GM23338 (cell line): ENCODE measurements around the gene STK39.

Source experiments
- EZH2 ChIP-seq: fragments of 200-600 bp; sonication (generic); IDR thresholded peaks from one replicate; pipeline ENCODE4 v1.8.0; 2017; ENCODE audit warnings: antibody characterized with exemption, mild to moderate bottlenecking, low read depth; ENCODE audit not compliant: unreplicated experiment
- EZH2phosphoT487 ChIP-seq: fragments of 200-600 bp; sonication (generic); IDR thresholded peaks from one replicate; pipeline ENCODE4 v1.8.1; 2018; ENCODE audit warnings: antibody characterized with exemption; ENCODE audit not compliant: unreplicated experiment
- POLR2AphosphoS5 ChIP-seq: IDR thresholded peaks from 2 replicates; pipeline ENCODE4 v1.6.1; 2016; ENCODE audit warnings: antibody characterized with exemption, low read depth
- TF ChIP-seq, protein P1 (sequence below), 2 experiments: fragments of 200-600 bp in 1 of 2; sonication (generic) in 1 of 2; conservative IDR thresholded peaks; 2 replicates each; pipeline versions ENCODE4 v1.5.1 to v1.6.1; 2016 to 2017; ENCODE audit warnings: antibody characterized with exemption in 2 of 2, low read depth in 2 of 2, mild to moderate bottlenecking in 2 of 2, moderate library complexity in 1 of 2
- TF ChIP-seq, protein P2 (sequence below): IDR thresholded peaks from 2 replicates; pipeline ENCODE4 v1.6.1; 2016; ENCODE audit warnings: antibody characterized with exemption
- TF ChIP-seq, protein P3 (sequence below): IDR thresholded peaks from one replicate; pipeline ENCODE4 v1.6.1; 2018; ENCODE audit warnings: antibody characterized with exemption; ENCODE audit not compliant: unreplicated experiment

DNA sequence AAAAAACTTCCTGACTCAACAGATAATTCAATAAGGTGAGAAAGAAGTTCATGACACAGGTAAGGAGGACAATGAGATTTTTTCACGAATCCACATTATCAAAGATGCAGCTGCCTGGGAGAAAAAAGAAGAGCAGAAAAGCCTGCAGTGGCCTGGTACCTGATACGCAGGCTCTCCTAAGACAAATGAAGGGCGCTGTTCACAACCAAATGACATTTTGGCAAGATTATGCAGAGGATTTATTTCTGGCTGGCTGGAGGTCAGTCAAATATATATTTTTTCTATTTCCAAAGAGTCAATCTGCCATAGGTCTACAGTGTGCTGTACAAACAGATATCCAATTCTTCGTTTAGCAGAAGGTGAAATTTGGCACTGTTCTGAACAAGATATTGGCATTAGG is 257.3 kb downstream of the STK39 start:
- TF ChIP-seq, protein P1, sequence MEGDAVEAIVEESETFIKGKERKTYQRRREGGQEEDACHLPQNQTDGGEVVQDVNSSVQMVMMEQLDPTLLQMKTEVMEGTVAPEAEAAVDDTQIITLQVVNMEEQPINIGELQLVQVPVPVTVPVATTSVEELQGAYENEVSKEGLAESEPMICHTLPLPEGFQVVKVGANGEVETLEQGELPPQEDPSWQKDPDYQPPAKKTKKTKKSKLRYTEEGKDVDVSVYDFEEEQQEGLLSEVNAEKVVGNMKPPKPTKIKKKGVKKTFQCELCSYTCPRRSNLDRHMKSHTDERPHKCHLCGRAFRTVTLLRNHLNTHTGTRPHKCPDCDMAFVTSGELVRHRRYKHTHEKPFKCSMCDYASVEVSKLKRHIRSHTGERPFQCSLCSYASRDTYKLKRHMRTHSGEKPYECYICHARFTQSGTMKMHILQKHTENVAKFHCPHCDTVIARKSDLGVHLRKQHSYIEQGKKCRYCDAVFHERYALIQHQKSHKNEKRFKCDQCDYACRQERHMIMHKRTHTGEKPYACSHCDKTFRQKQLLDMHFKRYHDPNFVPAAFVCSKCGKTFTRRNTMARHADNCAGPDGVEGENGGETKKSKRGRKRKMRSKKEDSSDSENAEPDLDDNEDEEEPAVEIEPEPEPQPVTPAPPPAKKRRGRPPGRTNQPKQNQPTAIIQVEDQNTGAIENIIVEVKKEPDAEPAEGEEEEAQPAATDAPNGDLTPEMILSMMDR (conservative IDR thresholded peaks at IDR 0.05; ENCODE audit: low read depth in 2 of 2), result no peak
- TF ChIP-seq EZH2phosphoT487 (no peak), EZH2 (no peak), POLR2AphosphoS5 (no peak)
- TF ChIP-seq, protein P2, sequence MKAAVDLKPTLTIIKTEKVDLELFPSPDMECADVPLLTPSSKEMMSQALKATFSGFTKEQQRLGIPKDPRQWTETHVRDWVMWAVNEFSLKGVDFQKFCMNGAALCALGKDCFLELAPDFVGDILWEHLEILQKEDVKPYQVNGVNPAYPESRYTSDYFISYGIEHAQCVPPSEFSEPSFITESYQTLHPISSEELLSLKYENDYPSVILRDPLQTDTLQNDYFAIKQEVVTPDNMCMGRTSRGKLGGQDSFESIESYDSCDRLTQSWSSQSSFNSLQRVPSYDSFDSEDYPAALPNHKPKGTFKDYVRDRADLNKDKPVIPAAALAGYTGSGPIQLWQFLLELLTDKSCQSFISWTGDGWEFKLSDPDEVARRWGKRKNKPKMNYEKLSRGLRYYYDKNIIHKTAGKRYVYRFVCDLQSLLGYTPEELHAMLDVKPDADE, result no peak
- TF ChIP-seq, protein P3, sequence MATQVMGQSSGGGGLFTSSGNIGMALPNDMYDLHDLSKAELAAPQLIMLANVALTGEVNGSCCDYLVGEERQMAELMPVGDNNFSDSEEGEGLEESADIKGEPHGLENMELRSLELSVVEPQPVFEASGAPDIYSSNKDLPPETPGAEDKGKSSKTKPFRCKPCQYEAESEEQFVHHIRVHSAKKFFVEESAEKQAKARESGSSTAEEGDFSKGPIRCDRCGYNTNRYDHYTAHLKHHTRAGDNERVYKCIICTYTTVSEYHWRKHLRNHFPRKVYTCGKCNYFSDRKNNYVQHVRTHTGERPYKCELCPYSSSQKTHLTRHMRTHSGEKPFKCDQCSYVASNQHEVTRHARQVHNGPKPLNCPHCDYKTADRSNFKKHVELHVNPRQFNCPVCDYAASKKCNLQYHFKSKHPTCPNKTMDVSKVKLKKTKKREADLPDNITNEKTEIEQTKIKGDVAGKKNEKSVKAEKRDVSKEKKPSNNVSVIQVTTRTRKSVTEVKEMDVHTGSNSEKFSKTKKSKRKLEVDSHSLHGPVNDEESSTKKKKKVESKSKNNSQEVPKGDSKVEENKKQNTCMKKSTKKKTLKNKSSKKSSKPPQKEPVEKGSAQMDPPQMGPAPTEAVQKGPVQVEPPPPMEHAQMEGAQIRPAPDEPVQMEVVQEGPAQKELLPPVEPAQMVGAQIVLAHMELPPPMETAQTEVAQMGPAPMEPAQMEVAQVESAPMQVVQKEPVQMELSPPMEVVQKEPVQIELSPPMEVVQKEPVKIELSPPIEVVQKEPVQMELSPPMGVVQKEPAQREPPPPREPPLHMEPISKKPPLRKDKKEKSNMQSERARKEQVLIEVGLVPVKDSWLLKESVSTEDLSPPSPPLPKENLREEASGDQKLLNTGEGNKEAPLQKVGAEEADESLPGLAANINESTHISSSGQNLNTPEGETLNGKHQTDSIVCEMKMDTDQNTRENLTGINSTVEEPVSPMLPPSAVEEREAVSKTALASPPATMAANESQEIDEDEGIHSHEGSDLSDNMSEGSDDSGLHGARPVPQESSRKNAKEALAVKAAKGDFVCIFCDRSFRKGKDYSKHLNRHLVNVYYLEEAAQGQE, result no peak
